HEK293 (cell line): ENCODE results near the gene RTN4.

ENCODE experiments used
- HOXD13 ChIP-seq: sonication (generic); formaldehyde crosslinking; IDR thresholded peaks from 2 replicates; pipeline ENCODE4 v1.8.0; 2022; ENCODE audit warnings: missing genetic modification reagents, borderline replicate concordance
- SETDB1 ChIP-seq: IDR thresholded peaks from one replicate; pipeline ENCODE4 v1.6.1; 2017; ENCODE audit warnings: mild to moderate bottlenecking, low read length, moderate library complexity, mixed read lengths; ENCODE audit not compliant: insufficient read length
- ZNF24 ChIP-seq: fragments of 450-650 bp; formaldehyde crosslinking; IDR thresholded peaks from 2 replicates; pipeline ENCODE4 v1.5.1; 2016; ENCODE audit warnings: missing biosample characterization, missing genetic modification characterization
- ZNF433 ChIP-seq: fragments of 450-650 bp; formaldehyde crosslinking; IDR thresholded peaks from 2 replicates; pipeline ENCODE4 v1.5.1; 2016; ENCODE audit warnings: missing biosample characterization, missing genetic modification characterization, low read depth
- ZNF610 ChIP-seq: fragments of 450-650 bp; formaldehyde crosslinking; IDR thresholded peaks from 2 replicates; pipeline ENCODE4 v1.5.1; 2016; ENCODE audit warnings: missing biosample characterization, missing genetic modification characterization, borderline replicate concordance
- ZNF629 ChIP-seq: fragments of 450-650 bp; formaldehyde crosslinking; IDR thresholded peaks from 2 replicates; pipeline ENCODE4 v1.5.1; 2017; ENCODE audit warnings: missing biosample characterization, missing genetic modification characterization
- ZNF660 ChIP-seq: fragments of 450-650 bp; IDR thresholded peaks from 2 replicates; pipeline ENCODE4 v1.5.1; 2018; ENCODE audit warnings: missing biosample characterization, mild to moderate bottlenecking, missing genetic modification characterization
- TF ChIP-seq, protein P1 (sequence below): fragments of 450-650 bp; formaldehyde crosslinking; IDR thresholded peaks from 2 replicates; pipeline ENCODE4 v1.5.1; 2016; ENCODE audit warnings: missing biosample characterization, missing genetic modification characterization
- TF ChIP-seq, protein P2 (sequence below): fragments of 450-650 bp; formaldehyde crosslinking; IDR thresholded peaks from 2 replicates; pipeline ENCODE4 v1.5.1; 2016; ENCODE audit warnings: missing biosample characterization, missing genetic modification characterization
- TF ChIP-seq, protein P3 (sequence below): fragments of 450-650 bp; formaldehyde crosslinking; IDR thresholded peaks from 2 replicates; pipeline ENCODE4 v1.5.1; 2016; ENCODE audit warnings: missing biosample characterization, missing genetic modification characterization, low read depth
- TF ChIP-seq, protein P4 (sequence below): fragments of 450-650 bp; formaldehyde crosslinking; IDR thresholded peaks from 2 replicates; pipeline ENCODE4 v1.5.1; 2017; ENCODE audit warnings: missing biosample characterization, missing genetic modification characterization

DNA sequence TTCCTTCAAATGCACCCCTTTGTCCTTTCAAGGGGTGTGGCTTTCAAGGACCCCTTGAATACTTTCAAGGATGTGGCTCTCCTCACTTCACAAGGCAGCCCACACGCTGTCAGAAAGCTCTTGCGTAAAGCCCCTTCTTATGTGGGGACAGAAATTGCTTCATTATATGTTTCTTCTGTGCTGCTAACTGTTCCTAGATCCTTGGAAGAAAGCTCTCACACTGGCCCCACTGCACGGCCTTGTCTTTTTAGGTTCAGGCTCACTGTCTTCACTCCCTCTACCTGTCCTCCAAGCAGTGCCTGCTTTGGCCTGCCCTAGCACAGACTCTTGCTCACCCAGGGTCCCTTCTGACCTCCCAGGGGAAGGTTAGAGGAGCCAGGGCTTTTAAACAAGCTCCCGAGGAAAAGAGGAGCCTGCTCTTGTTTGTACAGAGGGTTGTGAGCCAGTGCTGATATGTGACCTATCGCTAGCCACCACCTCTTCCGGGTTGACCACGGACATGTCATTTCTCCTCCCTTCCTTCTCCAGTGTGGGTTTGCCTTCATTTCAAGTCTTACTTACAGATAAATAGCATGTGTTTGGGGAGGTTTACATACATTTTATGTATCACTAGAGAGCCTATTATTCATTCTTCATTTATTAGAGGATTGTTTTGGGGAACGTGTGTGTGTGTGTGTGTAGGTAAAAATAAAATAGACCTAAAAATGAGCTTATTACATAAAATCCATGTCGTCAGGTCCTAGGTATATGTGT lies 94.7 kb downstream of the RTN4 start:
- TF ChIP-seq ZNF24 (tag by site-specific recombination) (no peak), ZNF660 (tag by site-specific recombination) (no peak), SETDB1 (no peak), HOXD13 (CRISPR knock-in tag) (no peak), ZNF433 (tag by site-specific recombination) (no peak), ZNF610 (tag by site-specific recombination) (no peak), ZNF629 (tag by site-specific recombination) (no peak)
- TF ChIP-seq, protein P1, sequence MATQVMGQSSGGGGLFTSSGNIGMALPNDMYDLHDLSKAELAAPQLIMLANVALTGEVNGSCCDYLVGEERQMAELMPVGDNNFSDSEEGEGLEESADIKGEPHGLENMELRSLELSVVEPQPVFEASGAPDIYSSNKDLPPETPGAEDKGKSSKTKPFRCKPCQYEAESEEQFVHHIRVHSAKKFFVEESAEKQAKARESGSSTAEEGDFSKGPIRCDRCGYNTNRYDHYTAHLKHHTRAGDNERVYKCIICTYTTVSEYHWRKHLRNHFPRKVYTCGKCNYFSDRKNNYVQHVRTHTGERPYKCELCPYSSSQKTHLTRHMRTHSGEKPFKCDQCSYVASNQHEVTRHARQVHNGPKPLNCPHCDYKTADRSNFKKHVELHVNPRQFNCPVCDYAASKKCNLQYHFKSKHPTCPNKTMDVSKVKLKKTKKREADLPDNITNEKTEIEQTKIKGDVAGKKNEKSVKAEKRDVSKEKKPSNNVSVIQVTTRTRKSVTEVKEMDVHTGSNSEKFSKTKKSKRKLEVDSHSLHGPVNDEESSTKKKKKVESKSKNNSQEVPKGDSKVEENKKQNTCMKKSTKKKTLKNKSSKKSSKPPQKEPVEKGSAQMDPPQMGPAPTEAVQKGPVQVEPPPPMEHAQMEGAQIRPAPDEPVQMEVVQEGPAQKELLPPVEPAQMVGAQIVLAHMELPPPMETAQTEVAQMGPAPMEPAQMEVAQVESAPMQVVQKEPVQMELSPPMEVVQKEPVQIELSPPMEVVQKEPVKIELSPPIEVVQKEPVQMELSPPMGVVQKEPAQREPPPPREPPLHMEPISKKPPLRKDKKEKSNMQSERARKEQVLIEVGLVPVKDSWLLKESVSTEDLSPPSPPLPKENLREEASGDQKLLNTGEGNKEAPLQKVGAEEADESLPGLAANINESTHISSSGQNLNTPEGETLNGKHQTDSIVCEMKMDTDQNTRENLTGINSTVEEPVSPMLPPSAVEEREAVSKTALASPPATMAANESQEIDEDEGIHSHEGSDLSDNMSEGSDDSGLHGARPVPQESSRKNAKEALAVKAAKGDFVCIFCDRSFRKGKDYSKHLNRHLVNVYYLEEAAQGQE (tag by site-specific recombination) = no peak
- TF ChIP-seq, protein P2, sequence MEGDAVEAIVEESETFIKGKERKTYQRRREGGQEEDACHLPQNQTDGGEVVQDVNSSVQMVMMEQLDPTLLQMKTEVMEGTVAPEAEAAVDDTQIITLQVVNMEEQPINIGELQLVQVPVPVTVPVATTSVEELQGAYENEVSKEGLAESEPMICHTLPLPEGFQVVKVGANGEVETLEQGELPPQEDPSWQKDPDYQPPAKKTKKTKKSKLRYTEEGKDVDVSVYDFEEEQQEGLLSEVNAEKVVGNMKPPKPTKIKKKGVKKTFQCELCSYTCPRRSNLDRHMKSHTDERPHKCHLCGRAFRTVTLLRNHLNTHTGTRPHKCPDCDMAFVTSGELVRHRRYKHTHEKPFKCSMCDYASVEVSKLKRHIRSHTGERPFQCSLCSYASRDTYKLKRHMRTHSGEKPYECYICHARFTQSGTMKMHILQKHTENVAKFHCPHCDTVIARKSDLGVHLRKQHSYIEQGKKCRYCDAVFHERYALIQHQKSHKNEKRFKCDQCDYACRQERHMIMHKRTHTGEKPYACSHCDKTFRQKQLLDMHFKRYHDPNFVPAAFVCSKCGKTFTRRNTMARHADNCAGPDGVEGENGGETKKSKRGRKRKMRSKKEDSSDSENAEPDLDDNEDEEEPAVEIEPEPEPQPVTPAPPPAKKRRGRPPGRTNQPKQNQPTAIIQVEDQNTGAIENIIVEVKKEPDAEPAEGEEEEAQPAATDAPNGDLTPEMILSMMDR (tag by site-specific recombination) = no peak
- TF ChIP-seq, protein P3, sequence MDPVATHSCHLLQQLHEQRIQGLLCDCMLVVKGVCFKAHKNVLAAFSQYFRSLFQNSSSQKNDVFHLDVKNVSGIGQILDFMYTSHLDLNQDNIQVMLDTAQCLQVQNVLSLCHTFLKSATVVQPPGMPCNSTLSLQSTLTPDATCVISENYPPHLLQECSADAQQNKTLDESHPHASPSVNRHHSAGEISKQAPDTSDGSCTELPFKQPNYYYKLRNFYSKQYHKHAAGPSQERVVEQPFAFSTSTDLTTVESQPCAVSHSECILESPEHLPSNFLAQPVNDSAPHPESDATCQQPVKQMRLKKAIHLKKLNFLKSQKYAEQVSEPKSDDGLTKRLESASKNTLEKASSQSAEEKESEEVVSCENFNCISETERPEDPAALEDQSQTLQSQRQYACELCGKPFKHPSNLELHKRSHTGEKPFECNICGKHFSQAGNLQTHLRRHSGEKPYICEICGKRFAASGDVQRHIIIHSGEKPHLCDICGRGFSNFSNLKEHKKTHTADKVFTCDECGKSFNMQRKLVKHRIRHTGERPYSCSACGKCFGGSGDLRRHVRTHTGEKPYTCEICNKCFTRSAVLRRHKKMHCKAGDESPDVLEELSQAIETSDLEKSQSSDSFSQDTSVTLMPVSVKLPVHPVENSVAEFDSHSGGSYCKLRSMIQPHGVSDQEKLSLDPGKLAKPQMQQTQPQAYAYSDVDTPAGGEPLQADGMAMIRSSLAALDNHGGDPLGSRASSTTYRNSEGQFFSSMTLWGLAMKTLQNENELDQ (tag by site-specific recombination) = no peak
- TF ChIP-seq, protein P4, sequence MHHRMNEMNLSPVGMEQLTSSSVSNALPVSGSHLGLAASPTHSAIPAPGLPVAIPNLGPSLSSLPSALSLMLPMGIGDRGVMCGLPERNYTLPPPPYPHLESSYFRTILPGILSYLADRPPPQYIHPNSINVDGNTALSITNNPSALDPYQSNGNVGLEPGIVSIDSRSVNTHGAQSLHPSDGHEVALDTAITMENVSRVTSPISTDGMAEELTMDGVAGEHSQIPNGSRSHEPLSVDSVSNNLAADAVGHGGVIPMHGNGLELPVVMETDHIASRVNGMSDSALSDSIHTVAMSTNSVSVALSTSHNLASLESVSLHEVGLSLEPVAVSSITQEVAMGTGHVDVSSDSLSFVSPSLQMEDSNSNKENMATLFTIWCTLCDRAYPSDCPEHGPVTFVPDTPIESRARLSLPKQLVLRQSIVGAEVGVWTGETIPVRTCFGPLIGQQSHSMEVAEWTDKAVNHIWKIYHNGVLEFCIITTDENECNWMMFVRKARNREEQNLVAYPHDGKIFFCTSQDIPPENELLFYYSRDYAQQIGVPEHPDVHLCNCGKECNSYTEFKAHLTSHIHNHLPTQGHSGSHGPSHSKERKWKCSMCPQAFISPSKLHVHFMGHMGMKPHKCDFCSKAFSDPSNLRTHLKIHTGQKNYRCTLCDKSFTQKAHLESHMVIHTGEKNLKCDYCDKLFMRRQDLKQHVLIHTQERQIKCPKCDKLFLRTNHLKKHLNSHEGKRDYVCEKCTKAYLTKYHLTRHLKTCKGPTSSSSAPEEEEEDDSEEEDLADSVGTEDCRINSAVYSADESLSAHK = no peak
